DMS79 treated with DMSO at 0.1 percent for 48 hours (cell line): ENCODE results near the gene FOXD1.
"Not testable (repeated sequence)": the region's sequence is repeated elsewhere in the genome, so short reads cannot be mapped to it uniquely, and the experiment has no call there.

Experiments
- DNase-seq: peaks from one replicate; lab custom pipeline; 2025; lab: John Stamatoyannopoulos, UW

FOXD1 gene

GRCh38 chr5:73448463-73449136 lies at the start of gene FOXD1:
TSS of gene FOXD1 (minus strand) at chr5:73448777. CDS start at chr5:73448362, 415 bp downstream.
- DNase-seq: peak; percentile 69

GRCh38 chr5:73497497-73498056 lies 49.0 kb upstream of the FOXD1 start:
- DNase-seq: no peak

- peak; percentile 40 for DNase-seq
These were observed 48.4 kb upstream of the FOXD1 start for GRCh38 chr5:73496984-73497457.

- DNase-seq: no peak
These were observed 47.3 kb upstream of the FOXD1 start for GRCh38 chr5:73495772-73496335.

- no peak for DNase-seq
These were observed 46.1 kb upstream of the FOXD1 start for GRCh38 chr5:73494721-73495120.

GRCh38 chr5:73493421-73493820 lies 44.8 kb upstream of the FOXD1 start:
- no peak for DNase-seq

- DNase-seq: no peak
These were observed 42.6 kb upstream of the FOXD1 start for GRCh38 chr5:73491155-73491554.

- no peak for DNase-seq
These were observed 41.5 kb upstream of the FOXD1 start for GRCh38 chr5:73490088-73490487.

GRCh38 chr5:73488806-73489205 lies 40.2 kb upstream of the FOXD1 start:
- no peak for DNase-seq

- no peak for DNase-seq
These were observed 39.2 kb upstream of the FOXD1 start for GRCh38 chr5:73487815-73488214.

- not testable (repeated sequence) for DNase-seq
These were observed 38.7 kb upstream of the FOXD1 start for GRCh38 chr5:73487257-73487656.

- DNase-seq: no peak
These were observed 37.7 kb upstream of the FOXD1 start for GRCh38 chr5:73486119-73486899.

- no peak for DNase-seq
These were observed 37.1 kb upstream of the FOXD1 start for GRCh38 chr5:73485715-73486114.

- no peak for DNase-seq
These were observed 35.9 kb upstream of the FOXD1 start for GRCh38 chr5:73484511-73484910.

- no peak for DNase-seq
These were observed 35.1 kb upstream of the FOXD1 start for GRCh38 chr5:73483676-73484075.

- peak; percentile 55 for DNase-seq
These were observed 34.0 kb upstream of the FOXD1 start for GRCh38 chr5:73482383-73483136.

GRCh38 chr5:73480500-73480899 lies 31.9 kb upstream of the FOXD1 start:
- no peak for DNase-seq

- no peak for DNase-seq
These were observed 23.5 kb upstream of the FOXD1 start for GRCh38 chr5:73472116-73472515.

- DNase-seq: no peak
These were observed 23.1 kb upstream of the FOXD1 start for GRCh38 chr5:73471654-73472053.

GRCh38 chr5:73469878-73470277 lies 21.3 kb upstream of the FOXD1 start:
- no peak for DNase-seq

- DNase-seq: not testable (repeated sequence)
These were observed 20.1 kb upstream of the FOXD1 start for GRCh38 chr5:73468638-73469037.
